Amniotic stem cell (primary cell): ENCODE results near the gene TENT5C.
A peak's percentile ranks its signal among the peaks of the same experiment; 100 is the strongest.

ENCODE experiments used
- DNase-seq: peaks from one replicate; lab custom pipeline; 2025; lab: John Stamatoyannopoulos, UW

TENT5C gene

DNA sequence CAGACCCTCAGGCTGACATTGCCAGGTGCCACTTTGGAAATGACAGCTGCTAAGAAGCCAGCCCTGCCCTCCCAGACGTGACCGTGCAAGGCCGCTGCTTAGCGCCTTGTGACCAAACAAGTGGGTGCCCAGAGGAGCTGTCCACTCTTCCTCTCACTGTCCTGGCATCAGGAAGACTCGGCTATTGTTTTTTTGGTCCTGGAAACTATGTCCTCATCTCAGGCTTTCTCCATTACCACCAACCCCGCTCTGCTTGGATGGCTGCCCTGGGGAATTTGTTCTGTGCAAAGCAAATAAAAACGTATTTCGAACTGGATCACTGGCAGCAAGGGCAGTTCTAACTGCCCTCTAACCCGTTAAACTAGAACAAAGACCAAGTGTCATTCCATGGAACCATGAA, 13.7 kb upstream of the TENT5C start:
- DNase-seq = no peak

DNA sequence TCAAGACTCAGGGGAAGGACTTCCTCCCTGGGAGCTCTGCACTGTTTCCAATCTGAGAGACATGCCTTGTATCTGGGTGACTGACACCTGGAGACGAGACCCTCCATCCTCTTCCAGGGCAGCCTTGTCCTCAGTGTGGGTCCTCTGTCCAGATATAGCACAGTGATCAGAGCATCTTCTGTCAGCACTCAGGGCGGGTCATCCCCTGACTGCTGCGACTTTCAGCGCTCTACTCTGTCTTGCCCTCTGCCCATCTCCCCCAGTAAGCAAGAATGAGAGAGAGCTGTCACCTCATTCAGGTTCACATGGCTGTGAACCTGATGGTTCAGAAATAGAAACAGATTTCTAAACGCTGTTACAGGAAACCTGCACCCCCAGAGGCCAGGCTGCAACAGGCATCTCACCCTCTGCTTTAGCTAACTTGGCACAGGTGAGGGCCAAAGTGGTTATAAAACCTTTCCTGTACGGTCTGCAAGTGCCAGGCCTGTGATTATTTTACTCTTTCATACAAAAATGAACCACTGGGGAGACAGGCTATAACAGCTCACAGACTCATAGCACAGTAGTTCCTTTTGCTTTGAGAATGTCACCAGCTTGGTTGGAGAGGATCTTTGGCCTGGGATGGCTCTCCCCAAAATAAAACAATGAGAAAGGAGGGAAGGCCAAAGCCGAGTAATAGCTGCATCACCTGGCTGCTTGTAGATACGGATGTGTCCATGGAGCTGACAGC, 11.4 kb upstream of the TENT5C start:
- no peak for DNase-seq

DNA sequence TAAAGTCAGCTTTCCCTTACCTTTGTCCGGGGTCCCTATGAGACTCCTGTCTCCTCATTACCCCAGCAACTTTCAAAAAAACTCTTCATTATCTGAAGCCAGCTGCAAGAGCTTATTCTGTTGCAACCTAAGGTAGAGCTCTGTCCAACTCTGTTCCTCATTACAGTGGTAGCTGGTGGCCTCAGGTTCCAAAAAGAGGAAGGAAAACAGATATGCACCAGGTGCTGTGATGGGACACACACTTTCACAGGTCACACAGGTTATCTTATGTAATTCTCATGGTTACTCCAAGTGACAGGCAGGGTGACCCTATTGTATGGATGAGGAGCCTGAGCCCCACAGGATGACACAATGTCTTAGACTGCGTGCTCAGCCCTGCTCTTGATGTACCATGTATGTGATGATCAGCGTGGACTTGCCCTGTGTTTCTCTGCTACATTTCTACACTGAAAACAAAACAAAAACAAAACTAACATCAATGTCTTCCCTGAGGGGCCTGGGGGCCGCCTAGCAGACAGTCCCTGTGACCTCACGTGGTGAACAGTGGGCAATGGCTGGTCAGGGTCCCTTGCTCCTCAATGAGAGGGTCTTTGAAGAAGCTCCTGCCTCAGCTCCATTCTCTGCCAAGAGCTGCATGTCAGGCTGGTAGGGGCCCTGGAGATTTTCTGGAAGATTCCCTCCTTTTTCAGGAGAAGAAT, 9.7 kb upstream of the TENT5C start:
- DNase-seq = no peak

DNA sequence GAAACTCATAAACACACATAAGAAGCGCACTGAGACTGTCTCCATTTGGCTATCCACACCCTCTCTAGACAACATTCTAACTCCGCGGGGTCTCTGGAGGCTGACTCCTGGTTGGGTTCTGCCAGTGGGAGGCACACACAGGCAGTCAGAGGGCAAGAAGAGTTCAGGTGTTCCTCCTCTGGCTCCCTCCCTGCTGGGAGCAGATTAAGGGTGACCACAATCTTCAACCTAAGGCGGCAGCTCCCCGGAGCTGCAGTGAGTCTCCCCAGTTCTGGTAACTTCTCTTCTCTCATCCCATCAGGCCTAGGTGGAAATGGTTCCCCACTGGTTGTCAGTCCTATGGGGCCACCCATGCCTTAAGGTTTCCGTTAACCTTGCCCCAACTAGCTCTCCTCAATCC, 7.4 kb upstream of the TENT5C start:
- DNase-seq = no peak

DNA sequence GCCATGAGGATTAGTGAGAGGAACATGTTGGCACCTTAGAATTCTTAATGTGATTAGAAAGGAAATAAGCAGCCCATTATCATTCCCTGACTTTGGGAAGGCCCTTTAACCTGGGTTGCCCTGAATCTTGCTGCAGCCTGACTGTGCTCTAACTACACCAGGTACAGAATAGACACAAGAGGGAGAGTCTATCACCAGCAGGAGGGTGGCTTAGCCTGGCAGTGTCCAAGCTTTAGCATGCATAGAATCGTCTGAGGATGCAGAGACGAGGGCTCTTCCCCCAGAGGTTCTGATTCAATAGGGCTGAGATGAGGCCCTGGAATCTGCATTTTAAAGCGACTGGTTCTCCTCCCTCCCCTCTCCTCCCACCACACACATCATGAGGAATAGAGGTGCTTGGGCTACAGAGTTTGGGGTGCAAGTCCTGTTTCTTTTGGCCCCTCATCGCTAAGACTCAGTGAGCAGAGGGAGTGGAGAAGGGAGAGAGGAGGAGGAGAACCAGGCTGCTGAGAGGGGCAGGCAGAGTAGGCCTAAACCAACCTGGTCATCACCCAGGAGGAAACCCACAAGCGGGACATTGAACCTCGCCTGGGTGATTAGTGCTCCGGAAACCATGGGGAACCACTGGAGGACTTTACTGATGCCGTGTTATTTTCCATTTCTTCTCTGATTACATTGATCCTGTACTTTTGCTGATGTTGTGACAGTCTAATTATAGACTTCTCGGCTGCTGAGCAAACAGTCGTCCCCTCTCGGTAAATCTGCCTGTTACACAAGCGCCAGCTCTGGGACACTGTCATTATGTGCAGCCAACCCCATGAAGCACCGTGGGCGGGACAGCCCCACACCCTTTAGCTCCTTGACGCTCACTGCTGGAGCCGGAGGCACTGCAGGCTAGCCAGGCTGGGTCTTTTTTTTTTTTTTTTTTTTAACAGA, 6.3 kb upstream of the TENT5C start:
- DNase-seq = no peak

DNA sequence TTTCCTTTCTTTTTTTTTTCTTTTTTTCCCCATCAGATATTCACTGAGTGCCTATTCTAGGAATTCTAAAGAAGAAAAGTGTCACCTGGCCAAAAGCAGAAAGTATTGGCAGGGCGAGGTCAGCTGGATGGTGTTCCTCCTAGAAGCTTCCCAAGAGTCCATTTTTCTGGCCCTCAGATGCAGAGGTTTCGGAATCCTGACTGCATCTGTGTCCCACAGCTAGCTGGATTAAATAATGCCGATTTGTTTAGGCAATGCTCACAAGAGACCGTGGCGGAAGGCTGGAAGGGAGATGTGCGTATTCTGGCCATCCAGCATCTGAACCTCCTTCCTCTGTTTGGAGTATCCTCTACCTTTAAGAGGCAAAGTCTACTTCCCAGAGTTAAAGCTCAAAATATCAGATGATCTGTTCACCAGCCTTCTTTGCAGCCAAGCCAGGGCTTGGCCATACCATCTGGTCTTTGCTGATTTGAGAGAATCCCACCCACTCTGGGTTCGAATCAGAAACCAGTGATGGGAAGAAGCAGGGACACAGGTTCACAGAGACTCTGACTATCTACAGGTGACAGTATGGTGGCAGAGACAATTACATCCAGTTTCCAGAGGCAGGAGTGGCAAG, 5.4 kb upstream of the TENT5C start:
- no peak for DNase-seq

DNA sequence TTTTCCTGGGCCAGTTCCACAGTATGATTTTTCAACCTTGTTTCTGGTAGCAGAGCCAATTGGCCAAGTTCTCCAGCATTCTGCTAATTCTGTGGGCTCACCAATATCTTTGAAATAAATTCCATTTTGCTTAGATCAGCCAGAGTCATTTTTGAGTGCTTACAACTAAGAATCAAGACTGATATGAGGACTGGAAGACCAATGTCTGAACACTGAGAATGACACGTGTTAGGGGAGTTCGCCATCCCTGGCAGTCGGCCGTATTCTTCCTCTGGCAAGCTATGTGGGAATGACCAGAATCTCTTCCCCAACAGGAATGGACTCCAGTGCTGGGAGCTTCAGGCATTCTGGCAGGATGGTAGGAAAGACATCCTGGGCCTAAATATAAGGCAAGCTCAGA, 4.9 kb upstream of the TENT5C start:
- no peak for DNase-seq

DNA sequence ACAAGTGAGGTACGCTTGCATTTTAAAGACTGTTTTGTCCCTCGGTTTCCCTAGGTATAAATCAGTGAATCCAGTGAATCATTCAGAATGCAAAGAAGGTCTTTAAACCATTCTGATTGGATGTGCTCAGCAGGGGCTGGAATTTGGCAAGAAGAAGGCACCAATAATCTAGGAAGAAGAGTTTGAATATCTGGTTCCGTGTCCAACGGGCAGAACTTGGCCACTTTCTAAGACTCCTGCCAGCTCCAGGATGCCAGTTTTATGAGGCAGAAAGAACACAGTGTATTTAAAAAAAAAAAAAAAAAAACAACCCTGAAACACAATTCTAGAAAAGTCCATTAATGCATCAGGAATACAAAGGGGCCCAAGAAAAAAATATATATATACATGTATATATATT, 3.0 kb upstream of the TENT5C start:
- DNase-seq = no peak

DNA sequence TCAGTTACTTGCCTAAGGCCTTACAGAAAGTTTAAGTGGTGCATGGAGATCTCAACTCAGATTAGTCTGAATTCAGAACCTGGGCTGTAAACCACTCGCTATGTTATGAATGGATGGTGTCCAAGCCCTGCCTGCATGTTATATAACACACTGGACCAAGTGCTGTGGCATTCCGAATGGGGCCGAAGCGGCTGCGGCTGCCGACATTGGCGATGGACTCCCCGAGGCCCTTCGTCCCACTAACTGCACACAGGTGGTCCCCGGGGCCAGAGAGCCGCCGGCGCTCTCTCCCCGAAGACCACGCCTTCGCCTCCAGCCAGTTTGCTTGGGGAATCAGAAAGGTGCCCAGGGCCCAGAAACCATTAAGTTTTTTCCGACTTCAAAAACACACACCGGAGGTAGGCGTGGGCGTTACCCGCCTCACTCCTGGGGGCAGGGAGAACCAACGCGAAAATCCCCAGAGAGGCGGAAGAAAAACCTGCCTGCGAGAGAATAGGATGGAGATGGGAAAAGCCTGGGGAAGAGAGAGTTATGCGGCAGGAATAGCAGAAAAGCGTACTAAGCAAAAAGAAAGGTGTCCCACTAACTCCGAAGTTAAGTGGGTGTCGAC, 579 bp upstream of the TENT5C start:
- DNase-seq = no peak

DNA sequence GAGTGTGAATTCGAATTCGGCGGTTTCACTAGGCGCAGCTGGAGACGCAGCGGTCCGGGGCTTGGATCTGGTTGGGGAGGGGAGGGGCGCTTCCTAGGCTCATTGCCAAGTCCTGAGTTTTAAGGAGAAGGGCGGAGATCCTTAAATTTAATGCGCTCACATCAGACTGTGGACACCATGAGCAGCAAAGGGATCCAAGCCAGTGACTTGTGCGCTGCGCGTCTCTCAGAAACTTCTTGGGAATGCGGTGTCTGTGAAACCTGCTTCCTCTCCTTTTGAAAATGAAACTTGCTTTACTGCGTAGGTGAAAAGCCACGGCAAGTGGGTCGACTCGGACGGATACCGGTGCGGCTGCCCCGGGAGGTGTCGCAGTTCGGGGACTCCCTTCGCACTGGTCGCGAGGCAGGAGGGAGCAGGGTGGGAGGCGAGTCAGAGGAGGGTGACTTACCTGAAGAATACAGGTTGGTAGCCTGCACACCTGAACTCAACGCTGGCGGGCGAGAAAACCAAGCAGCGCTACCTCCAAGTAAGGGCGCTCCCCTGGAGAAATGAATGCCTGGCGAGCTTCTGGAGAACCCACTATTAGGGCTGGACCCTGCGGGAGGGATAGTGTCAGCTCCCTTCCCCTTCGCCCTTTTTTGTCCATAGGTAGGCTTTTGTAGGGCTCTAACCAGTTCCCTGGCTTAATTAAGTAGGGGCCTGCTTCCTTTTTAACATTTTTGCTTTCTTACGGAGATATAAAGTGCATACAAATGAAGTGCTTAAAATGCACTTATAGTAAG, 992 bp downstream of the TENT5C start:
- peak; percentile 3 for DNase-seq

DNA sequence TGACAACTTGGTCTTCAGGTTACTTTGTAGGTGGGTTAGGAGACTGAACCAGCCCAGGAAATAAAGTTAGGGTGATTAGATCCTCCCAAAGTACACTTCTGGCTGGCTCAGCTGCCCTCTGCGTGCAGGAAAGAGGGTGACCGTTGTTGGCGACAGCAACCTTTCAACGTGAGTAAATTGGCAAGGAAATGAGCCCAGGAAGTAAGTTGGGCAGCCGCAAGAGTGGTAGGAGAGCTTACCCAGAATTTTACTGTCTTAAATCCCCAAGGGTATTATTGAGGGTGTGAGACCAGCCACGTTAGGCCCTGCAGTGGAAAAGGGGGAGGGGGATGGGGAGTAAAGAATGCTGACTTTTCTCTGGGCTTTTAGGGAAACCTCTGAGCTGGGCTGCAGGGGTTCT, 1.6 kb downstream of the TENT5C start:
- no peak for DNase-seq

DNA sequence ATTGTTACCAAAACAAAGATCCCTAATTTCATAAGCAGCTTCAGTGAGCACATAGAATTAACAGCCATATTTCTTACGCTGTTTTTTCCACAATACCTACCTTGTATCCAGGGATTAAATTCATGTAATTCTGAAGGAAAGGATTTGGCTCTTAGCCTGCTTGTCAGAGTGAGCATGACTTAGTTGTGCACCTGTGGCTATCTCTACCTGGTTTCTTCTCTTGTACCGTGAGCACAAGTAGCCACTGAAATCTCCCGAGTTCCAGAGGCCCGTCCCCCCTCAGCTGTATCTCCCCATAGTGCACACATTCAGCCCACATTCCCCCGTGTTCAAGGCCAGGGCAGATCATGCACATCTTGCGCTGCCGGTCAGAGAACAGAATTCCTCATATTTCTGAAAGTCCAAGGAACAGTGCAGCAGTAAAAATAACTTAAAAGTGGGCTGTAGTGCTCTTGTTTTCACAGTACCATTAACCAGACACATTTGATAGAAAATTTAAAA, 2.3 kb downstream of the TENT5C start:
- DNase-seq = no peak

DNA sequence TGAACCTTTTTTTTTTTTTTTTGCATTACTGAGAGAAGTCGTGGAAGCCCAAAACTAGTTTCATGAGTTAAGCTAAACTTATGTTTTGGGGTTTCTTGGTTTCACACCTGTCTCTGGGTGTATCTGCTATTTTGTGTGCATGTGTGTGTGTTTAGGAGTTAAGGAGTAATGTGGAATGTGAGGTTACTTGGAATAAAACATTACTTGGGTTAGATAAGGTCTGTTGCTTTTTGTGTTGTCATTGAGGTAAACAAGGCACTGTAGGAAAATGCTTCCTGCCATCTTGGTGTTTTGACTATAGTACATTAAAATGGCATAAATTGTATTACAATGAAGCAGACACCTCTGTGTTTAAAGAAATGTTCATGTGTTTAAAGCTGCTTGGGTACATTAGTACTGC, 2.9 kb downstream of the TENT5C start:
- no peak for DNase-seq

DNA sequence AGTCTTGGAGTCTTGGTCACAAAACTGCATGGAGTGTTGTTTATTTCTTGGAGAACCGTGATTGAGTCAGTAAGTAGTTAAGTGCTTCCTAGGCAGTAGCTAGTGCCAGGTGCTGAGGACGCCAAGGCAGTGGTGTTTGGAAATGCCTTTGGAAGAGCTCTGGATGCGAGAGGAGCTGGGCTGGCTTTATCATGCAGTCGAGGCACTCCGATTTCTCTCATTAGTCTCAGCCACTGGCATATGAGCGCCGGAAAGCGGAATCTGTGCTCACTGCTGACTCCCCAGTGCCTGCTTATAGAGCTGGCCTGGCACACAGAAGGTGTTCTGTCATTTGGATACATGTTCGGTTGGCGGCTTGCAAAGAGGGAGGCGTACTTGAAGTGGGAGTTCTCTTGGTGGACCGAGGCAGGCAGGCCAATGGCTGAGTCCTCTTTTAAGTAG, 3.6 kb downstream of the TENT5C start:
- DNase-seq = no peak

DNA sequence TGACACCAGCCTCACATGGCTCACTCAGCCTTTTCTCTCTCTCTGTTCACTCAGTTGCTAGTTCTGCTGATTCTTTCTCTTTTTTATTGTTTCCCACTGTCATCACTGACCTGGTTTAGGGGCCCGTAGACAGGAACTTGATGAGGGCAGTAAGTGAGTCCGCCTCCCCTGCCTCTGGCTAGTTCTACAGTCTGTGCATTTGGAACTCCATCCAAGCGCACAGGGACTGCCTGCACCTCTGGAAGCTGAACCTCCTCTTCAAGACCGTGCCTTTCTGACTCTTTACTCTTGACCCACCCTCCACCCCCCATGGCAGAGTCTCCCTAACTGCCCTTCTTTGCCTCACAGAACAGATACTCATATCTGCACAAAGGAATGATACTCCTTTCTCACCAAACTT, 4.2 kb downstream of the TENT5C start:
- no peak for DNase-seq

DNA sequence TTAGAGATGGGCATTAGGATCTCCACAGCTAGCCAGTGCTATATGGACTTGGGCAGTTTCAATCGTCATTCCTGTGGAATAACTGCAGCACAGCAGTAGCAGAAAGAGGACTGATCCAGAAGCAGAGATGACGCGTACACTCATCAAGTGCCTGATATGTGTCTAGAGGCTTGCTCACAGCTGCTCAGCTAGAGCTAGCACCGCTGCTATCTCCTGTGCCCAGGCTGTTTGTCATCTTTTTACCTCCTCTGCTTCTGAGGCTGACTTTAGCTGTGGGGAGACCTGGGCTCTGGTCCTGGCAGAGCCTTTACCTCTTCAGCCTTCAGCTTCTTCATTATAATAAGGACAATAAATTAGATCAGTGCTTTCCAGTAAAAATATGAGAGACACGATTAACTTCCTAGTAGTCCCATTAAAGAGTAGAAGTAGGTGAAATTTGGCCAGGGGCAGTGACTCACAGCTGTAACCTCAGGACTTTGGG, 5.3 kb downstream of the TENT5C start:
- DNase-seq = no peak

DNA sequence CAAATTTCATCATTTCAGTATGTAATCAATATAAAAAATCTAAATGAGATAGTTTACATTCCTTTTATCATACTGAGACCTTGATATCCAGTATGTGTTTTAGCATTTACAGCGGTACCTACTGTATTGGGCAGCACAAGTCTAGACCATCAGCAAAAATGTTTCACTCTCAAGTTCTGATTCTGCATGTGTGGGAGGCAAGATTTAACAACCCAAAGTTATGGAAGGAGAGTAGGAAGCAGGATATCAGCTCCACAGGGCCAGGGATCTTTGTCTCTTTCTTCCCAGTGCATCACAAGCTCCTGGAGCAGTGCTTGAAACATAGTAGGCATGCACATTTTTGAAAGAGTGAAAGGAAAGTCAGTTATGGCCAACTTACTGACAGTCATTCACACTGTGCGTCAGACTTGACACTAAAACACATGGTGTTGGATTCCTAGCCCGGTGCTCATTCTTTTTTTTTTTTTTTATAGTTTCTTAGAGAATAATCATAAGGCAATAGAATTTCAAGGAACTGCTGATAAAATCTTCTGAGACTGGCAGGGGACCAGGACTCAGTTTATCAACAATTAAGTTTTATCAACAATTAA, 6.1 kb downstream of the TENT5C start:
- DNase-seq = no peak

DNA sequence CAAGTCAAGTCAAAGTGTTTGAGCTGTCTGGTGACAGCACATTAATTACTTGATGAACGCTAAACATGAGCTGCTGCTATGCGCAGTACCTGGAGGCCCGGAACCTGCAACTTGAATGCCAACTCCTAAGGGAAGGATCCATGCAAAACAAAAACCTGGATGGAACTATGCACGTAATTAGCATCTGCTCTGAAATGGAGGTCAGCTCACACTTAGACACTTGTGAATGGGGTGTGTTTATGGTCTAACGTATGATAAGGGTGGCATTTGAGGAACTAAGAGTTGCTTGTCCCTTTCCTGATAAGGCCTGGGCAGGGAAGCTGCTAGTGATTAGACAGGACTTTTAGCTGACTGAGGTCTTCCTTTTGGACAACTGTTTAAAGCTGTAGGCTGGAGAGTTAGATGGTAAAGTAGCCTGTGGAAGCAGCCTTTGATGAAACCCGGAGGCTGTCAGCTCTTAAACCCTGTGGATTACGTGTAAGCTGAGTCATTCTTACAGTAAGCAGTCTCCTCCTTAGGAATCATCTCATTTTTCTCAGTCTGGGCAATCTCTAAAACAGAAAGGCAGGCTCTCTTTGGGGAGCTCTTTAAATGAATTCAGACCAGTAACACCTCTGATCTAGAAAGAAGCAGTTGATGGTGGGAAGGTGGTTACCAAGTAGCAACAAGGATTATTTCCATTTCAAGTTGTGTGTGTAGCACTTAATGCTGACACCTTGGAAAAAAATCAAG, 6.8 kb downstream of the TENT5C start:
- DNase-seq = no peak

DNA sequence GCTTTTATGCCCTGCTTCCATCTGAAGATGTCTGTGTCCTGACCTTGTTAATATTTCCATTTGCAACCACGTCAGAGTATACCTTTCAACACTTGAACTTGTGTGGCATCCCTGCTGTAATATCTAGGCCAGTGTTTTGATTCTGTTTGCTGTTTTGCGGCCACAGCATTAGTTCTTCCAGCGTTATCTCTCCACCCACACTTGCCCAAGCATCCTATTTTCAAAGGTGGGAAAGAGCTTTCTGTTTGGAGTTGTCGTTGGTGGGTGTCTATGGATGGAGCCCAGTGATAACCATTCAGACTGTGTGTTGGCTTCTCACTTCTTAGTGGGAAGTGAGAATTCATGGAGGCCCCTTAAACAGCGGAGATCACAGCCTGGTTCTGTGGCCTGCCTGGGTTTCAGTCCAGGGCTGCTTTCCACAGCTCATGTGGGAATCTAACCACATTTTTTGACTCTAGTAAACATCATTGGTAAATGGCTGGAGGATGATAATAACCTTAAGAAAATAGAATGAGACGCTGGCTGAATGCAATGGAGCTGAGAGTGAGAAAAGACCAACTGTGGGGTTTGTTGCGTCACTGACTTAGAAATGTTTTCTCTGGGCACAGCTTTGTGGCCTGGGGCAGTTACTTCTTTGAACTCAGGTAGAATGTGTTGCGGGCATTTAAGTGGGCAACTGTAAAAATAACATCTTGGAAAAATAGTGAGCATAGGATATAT, 7.6 kb downstream of the TENT5C start:
- no peak for DNase-seq
